ENCODE results near the gene COL6A1. TPM values are rescaled to one million over a fixed set of nuclear protein-coding genes. Genes with fewer than 3 reads are reported as not detected.

Gene COL6A1
- total RNA-seq, 1 experiment from 2014 or later: 193 TPM

DNA sequence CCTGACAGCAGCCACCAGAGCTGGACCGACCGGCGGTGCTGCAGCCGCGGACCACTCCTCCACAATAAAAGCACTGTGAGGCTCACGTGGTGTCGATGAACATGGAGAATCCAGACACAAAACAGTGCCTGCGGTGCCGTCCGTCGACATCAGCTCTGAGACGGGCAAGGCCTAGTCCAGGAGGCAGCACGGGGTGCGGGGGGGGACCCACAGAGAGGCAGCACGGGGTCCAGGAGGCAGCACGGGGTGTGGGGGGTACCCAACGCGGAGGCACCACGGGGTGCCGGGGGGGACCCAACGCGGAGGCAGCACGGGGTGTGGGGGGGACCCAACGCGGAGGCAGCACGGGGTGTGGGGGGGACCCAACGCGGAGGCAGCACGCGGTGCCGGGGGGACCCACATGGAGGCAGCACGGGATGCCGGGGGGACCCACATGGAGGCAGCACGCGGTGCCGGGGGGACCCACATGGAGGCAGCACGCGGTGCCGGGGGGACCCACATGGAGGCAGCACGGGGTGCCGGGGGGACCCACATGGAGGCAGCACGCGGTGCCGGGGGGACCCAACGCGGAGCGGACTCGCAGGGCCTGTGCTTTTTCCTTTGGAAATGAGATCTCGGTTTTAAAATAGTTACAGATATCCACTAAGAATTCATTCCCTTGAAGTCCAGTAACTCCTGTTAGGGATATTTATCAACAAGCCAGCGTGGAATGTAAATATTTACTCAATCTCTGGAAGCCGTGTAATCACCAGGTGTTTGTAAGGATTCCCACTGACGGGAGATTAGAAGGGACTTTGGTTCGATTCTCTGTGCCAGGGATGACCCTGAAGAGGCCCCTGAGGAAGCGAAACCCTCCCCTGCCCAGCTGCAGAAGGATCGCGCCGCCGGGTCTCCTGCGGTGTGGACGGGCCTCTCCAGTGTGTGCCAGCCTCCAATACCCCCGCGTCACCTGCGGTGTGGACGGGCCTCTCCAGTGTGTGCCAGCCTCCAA is 52.1 kb downstream of the COL6A1 start:
- no peak for DNase-seq
- H3K4me2 ChIP-seq (ENCODE audit: insufficient read depth, insufficient read length, low read length): no peak overlapping the region
- no peak overlapping the region for H3K56ac ChIP-seq (ENCODE audit: insufficient read length, low read depth, low read length)
- Mint-ChIP-seq H3K27ac (peak overlapping the region in 1 of 3 experiments; percentile 84; a peak in 2 of 7 replicates), H3K9me3 (peaks cover 0 to 2% of the 10 kb centered on the region in 2 experiments; a peak in 2 of 5 replicates), H3K36me3 (ENCODE audit: insufficient read depth in 1 of 3, low read depth in 3 of 3) (no peaks in the 10 kb centered on the region), H3K4me3 (no peak overlapping the region), H3K4me1 (peaks cover 6 to 14% of the 10 kb centered on the region in 2 experiments; a peak in 3 of 4 replicates), H3K27me3 (ENCODE audit: low read depth) (peaks cover 12% of the 10 kb centered on the region)
- no peak overlapping the region for H2BK120ac ChIP-seq (ENCODE audit: low read depth, low read length, poor library complexity, severe bottlenecking)
- H3K14ac ChIP-seq (ENCODE audit: insufficient read depth, low read length): no peak overlapping the region
- no peaks in the 10 kb centered on the region for H3K4me1 ChIP-seq (ENCODE audit: insufficient read depth, low read length)
- no peak overlapping the region for H4K5ac ChIP-seq (ENCODE audit: insufficient read length, low read depth, low read length)
- no peak overlapping the region for H3K23ac ChIP-seq (ENCODE audit: insufficient read length, low read depth, low read length)
- no peak overlapping the region for H2BK5ac ChIP-seq (ENCODE audit: insufficient read length, low read length)
- H3K79me1 ChIP-seq (ENCODE audit: insufficient read depth, low read depth, low read length, poor library complexity, severe bottlenecking): no peaks in the 10 kb centered on the region
- H3K18ac ChIP-seq (ENCODE audit: insufficient read length, low read depth, low read length): peak overlapping the region; percentile 62
- no peaks in the 10 kb centered on the region for H3K9me3 ChIP-seq (ENCODE audit: control insufficient read depth, low read depth, low read length)
- no peak overlapping the region for H3K4ac ChIP-seq (ENCODE audit: low read depth, low read length)
- no peaks in the 10 kb centered on the region for H4K20me1 ChIP-seq (ENCODE audit: control insufficient read depth, insufficient read depth, insufficient read length)
- no peak overlapping the region for H3K9ac ChIP-seq (ENCODE audit: extremely low read depth, insufficient read length, low read length)
- WGBS (ENCODE audit: extremely low coverage, insufficient read length, low lambda C conversion rate): no CpG with 5 or more reads among the region's 64 CpGs
- no peak overlapping the region for H2BK20ac ChIP-seq (ENCODE audit: low read depth, low read length, poor library complexity, severe bottlenecking)
- H2AK5ac ChIP-seq (ENCODE audit: insufficient read length, low read length): no peak overlapping the region
- H2AFZ ChIP-seq (ENCODE audit: low read length): no peak overlapping the region
- no peaks in the 10 kb centered on the region for H3K27me3 ChIP-seq (ENCODE audit: insufficient read depth, low read length)
- H3K27ac ChIP-seq (ENCODE audit: insufficient read length, low read depth, low read length): no peak overlapping the region
- H3T11ph ChIP-seq (ENCODE audit: low read length): no peak overlapping the region
- H2BK12ac ChIP-seq (ENCODE audit: insufficient read length, low read depth, low read length): no peak overlapping the region
- H4K91ac ChIP-seq (ENCODE audit: insufficient read length, low read depth, low read length): no peak overlapping the region
- no peak overlapping the region for H2BK15ac ChIP-seq (ENCODE audit: low read depth, low read length)
- no peaks in the 10 kb centered on the region for H3K79me2 ChIP-seq (ENCODE audit: insufficient read depth, low read length)
- TF ChIP-seq CTCF (conservative IDR thresholded peaks at IDR 0.05): no peak
- no peaks in the 10 kb centered on the region for H3K23me2 ChIP-seq (ENCODE audit: insufficient read length, low read depth, low read length, poor library complexity, severe bottlenecking)
- H4K8ac ChIP-seq (replicated peaks; ENCODE audit: insufficient read length, low read depth, low read length): no peak overlapping the region
